Nucleus accumbens (tissue), 56 donors: ENCODE data around the gene ITPRIP.

Source experiments
- DNase-seq, 56 donors: peaks; one replicate each; lab custom pipeline; 2025; lab: John Stamatoyannopoulos, UW

The ITPRIP gene

DNA sequence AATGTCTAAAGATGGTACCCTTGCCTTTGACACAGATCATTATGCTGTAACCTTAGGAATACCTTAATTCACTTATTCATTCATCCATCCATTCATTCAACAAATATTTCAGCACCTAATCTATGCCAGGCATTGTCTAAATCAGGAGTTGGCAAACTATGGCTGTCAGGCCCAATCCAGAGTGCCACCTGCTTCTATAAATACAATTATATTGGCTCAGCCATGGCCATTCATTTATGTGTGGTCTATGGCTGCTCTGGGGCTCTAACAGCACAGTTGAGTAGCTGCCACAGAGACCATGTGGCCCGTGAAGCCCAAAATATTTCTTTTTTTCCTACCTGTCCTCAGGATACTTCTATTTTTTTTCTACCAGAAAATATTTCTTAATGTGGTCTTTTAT, 6.0 kb upstream of the ITPRIP start:
- no peak for DNase-seq

DNA sequence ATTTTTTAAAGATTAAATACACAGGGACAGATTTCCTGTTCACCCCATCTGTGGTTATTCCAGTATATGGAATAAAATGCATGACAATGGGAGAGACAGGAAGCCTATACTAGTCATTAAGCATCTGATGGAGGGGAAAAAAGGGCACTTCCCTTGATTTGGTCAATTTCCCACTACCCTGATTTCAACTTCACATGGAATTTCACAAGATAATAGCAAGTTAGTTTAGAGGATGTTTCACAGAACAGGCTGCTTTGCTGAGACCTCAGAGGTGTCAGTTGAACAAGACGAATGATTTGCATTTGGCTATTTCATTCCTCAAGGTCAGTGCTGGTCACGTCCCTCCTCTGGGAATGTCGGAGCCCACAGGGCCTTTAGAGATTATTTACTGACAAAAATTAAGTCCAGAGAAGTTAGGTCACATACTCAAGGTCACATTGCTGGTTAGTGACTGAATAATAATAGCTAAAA, 4.7 kb upstream of the ITPRIP start:
- DNase-seq = no peak

DNA sequence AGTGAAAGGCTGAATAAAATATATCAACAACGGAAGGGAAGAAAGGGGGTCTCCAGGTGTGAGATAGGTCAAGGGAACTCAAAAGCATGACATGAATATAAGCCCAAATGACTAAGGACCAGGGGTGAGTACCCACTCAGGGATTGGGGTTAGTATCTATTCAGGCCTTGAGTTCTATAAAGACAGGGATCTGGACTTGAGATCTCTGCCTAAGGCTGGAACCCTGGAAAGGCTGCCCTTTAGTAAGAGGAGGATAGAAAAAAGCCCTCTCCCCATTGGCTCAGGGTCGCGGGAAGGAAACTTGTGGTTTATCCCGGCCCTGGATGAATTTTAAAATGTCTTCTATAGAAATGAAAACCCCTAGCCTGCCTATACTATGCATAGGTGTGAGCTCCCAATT, 2.4 kb upstream of the ITPRIP start:
- DNase-seq = no peak

DNA sequence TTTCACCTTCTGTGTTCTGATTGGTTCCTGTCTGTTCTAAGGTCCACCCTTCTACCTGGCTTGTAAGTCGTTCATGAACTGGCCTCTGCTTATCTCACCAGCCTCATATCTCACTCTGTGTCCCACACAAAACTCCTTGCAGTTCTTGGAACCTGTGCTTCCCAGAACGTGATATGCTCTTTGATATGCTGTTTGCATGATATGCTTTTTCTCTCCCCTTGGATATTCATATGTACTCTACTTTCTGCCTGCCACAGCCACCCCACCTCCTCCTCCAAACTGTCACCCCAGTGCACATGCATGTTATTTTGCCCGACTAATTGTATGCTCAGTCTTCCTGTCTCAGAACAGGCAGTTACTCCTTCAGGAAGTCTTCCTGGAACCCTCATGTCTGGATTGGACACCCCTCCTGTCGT, 1.9 kb upstream of the ITPRIP start:
- DNase-seq = no peak

DNA sequence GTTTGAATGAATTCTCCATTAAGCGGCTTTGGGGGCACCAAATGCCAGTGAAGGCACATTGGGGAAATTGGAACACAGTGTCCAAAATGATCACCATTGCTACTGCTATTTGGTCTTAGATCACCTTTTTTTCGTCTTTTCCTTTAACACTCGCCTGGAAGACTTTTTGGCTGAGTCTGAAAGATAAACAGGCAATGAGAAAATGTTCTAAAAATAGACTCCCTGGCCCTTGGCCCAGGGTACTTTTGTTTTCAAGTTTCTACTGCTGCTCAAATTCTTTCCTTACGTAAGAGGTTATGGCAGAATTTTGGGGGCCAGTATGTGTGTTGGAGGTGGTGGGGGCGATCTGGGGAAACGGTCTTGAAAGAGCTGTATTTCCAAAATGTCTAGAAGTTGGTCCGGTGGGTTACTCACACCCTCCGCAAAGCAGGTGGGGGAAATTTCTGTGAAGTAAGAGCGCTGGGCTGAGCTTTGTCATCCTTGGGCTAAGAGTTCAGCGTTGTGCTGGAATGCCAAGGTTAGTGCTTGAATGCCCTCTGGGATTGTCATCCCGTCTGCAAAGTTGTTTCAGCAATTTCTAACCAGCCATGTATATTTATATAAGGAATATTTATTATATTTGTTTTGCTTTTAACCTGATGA, 1.3 kb upstream of the ITPRIP start:
- peak in 2 of 56 donors; percentile 25 to 26 for DNase-seq

DNA sequence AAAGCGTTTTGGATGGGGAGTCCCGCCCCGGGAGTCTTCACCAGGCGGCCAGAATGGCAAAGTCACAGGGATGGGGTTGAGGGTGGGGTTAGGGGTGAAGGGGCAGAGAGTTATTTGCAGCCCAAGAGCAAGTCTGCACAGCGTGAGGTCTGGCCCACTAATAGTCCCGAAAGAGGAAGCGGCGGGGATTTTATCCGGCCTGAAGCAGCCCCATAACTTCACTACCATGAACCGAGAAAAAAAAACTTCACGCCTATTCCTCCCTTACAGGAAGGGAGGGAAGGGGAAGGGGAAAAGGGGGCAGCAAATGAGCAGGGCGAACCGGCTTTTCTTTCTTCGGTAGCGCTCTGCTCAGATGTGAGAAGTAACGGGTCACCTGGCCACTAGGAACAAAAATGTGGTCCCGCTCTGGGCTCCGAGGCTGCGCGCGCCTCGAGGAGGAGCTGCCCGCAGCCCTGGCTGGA, 712 bp downstream of the ITPRIP start:
- DNase-seq = peak in 5 of 56 donors; percentile 22 to 43 (median 27)

DNA sequence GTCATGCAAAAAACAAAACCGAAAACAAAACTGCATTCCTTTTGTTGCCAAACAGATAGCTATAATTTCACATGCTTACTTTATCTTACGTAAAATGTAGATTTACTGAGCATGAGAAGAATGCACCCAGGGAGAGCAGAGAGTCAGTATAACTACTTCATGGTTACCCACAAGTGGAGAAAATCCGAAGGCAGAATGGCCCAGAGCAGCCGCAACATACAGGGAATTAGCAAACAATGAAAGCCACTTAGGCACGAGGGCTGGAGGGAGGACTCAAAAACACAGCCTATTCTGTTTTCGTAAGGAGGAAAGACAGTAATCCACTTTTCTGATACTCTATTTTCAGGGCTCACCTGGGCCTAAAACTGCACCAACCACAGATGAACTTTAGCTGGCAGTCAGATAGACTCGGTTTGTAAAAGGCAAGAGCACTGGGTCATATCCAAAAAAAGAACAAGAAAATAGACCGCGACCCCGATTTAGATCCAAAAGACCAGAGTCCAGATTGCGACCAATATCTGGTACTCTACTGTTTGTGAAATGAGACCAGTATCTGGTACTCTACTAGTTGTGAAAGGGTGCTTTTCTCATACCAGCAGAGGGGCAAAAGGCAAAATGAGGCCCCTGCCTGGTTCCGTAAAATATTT, 1.3 kb downstream of the ITPRIP start:
- DNase-seq = no peak

DNA sequence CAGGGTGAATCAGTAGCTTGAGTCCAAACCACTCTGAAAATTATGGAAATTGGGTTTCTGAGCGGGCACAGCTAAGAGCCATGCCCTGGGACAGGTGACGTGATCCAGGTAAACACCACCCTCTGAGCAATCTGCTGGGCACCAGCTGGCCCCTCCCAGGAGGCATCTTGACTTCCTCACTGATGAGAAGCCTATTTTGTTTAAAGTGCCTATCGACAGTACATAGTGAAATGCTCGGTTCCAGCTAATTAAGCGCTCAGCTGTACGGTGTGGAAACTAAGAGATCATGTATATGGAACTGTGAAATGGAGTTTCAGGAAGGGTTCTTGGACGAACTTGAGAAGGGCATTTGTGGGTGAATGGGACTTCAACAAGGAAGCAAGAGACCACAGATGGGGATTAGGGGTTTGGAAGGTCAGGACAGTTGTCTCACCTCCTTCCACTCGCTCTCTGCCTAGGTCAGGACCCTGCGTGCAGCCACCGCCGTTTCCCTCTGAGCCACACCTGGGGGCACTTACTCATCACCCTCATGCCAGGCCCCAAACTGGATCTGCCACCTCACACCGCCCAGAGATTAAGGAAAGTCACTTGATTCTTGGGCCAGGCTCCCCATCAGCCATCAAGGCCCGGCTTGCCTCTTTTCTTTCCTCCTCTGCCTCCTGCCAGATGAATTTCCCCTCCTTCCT, 3.2 kb downstream of the ITPRIP start:
- no peak for DNase-seq

DNA sequence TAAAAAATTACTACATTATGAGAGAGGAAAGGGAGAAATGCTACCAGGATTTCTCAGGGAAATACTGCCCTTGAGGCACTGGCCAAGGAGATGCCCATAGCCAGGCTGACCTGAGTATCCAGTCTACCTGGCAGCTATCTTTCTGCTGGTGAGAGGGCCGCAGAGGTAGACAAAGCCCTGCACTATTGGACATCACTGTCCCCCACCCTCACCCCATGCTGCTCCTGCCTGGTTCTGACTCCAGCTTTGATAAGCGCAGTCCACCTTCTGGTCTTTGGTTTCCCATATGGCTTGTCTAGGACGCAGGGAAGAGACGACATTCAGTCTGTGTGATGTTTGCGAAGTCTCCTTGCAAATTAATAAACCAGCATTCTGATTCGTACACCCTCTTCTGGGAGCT, 3.7 kb downstream of the ITPRIP start:
- no peak for DNase-seq

DNA sequence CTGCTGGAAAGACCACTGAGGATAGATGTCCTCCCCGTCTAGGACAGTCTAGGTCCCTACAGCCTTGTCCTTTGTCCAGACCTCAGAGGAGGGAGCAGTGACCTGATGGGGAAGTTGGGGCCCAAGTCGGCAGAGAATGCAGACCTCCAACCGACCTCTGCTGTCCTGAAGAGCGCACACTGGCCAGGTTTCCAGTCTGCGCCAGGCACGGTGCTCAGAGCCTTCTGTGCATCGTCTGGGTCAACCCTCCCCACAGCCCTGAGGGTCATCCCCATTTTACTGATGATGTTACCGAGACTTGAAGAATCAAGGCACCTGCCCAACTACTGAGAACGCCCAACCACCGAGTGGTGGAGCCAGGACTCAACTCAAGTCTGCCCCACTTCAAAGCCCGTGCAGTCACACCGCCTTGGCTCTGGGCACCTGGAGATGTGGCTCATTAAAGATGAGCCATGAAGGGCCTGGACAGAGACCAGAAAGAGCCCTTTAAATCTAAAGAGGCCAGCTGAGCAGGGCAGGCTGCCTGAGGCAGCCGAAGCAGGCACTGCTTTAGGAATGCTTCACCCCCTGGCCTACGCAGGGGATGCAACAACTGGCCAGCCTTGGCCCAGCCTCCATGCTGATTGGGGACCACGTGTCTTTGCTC, 4.4 kb downstream of the ITPRIP start:
- no peak for DNase-seq

DNA sequence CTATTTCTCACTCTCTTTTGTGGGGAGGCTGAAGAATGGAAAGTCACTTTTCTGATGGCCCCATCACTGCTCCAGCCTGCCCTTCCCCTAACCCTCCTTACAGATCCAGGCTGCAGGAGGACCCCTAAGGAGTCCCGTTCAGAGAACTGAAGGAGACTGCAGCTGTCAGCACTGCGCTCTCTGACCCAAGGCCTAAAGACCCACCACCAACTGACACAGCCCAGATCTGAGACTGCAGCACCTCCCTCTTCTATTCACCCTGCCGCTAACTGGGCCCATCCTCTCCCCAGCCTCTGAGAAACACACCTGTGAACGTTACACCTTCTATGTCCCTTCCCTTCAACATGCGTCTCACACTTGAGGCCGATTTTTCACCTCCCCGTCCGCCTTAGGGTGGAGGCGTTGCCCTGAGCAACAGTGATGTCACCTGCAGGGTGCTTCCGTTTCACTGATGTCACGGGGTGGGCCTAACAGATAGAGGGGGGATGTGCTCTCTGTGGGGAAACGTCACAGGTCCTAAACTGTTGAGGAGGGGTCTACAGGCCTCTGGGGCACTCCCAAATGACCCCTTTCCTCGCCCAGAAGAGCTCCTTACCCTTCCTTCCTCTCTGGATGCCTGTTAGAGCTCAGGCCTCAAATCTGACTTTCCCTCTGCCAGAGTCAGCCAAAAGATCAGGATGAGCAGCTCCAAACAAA, 5.1 kb downstream of the ITPRIP start:
- no peak for DNase-seq

DNA sequence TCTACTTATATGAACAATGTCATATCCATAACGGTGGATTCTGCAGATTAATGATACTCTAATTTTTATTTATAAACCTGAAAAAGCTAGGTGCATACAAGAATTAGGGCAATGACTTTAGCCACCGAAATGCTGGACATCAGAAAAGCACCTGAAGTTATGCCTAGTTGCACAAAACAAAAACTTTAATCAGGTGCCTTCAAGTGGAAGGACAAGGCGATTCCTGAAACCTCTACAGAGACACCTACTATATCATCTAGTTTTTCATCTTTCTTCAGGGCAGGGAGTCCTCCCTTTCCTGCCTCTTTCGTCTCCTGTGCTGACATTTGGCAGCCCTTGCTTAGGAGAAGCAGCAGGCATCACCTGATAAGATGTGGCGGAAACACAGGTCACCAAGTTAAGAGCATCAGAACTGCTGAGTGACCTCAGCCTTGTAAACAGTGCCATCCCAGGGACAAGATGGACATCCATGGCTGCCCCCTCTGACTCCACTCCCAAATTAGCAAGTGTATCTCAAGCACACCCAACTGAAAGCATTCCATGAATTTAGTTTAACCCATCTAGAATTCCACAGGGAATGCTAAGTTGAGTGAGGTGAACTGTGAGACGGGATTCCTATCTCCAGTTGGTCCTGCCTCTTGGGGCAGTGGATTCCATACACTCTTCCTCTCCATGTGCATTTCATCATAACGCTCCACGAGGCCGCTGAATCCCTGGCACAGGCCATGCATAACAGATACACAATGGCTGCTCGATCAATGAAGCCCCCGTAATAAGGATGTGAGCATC, 5.8 kb downstream of the ITPRIP start:
- DNase-seq = no peak

DNA sequence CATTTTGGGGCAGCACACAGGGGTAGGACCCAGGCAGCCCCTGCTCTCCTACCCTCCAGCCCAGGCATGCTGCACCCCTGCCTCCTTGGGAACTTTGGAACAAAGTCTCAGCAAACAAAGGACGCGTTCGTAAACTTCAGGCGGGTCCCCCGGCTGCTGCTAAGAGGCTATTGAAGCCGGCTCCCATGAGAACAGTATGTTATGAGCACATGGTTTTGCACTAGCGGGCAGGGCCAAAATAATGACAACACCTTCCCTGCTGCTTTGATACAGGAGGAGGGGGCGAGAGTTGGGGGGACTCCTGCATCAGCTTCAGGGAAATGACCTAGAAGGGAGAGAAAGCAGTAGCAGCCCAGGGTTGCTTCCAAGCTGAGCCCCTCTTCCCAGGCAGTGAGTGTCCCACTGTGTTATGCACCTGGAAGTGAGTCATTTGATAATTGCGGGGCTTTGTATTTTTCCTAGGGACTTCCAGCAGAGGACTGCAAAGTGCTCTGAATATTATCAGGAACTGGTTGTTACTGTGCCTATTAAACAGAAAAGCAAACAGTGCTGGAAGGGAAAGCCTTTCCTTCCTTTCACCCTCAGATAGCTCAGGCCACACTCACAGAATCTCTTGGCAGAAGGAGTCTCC, 6.9 kb downstream of the ITPRIP start:
- peak in 2 of 56 donors; percentile 16 to 18 for DNase-seq

DNA sequence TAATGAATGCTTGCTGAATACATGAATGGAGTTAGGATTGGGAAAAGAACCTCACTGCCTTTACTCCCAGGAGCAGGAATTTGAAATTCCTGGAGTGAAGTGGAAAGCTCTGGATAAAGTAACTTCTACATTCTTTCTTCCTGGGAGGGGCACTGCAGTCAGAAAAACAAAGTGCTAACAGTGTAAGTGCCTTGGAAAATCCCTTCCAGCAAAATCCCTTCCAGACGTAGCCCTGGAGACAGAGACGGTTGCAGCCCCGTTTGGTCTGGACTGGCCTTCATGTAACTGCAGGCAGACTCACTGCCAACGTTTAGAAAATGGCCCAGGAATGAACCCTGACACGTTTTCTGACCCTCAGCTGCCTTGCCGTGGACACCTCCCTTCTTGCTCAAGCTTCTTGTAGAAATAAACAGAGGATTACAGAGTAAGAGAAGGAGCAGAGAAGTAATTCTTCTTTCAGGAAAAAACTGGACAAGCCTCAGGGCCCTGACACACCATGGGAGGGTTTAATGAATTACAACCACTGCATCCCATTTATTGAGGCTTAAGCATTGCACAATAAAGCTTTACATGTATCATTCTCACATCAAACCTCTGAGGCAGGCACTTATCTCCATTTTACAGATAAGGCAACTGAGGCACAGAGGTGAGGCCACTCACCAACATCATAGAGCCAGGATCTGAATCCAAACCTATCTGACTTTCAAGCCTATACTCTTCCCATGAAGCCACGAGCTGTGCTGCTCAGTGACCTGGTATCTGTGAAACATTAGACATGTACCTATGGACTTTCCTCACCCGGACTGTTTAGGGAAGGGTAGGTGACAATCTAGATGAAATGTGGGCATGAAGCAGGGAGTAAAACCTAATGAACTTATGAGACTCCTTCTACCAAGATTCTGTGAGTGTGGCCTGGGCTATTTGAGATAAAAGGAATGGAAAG, 7.8 kb downstream of the ITPRIP start:
- peak in 1 of 56 donors; percentile 16 for DNase-seq

DNA sequence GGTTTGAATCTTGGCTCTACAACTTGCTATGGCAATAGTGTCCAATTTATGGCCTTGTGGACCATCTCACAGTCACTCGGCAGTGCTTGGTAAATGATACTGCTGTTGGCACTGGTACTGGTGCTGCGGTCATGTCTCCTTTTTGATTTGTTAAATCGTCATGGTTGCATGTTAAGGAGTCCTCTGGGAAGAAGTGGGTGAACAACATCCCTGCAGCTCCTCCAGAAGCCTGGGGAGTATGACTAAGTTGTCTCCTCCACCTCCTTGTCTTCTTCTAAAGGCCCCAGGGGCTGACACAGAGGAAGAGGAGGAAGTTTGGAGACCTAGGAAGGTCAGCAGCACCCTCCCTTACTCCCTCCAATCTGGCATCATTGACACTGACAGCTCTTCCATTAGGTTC, 8.5 kb downstream of the ITPRIP start:
- peak in 1 of 56 donors; percentile 27 for DNase-seq

DNA sequence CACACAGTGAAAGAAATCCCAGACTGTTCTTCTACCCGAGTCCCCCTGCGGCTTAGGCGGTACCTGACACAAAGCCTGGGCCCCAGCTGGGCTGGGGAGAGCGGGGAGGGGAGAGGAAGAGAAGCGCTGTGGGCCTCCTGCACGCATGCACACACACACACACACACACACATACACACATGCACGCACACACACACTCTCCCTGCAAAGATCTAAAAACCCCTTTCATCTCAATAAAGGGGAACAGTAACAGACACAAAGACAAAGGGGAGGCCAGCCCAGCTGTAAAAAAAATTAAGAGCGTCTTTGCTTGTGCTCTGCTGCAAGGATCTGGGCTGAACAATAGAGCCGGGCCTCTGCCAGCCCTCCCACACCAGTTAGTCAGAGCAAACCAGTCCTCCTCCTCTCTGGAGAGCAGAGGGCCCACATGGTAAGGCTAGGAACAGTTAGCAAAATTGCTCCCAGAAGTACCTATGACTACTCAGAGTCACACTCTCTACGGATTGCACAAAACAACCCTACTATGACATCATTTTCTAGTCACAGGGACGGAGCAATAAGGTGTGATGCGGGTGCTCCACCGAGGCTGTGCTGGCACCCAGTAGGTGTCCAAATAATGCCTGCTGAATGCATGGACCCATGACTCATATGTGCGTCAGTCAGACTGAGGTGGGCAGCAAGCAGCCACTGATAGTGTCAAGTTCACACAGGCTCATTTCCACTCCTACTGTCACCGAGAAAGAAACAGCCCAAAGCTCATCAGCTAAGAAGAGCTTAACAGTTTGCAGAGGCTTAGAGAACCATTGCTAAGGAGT, 9.2 kb downstream of the ITPRIP start:
- DNase-seq = peak in 44 of 56 donors; percentile 30 to 88 (median 62)

DNA sequence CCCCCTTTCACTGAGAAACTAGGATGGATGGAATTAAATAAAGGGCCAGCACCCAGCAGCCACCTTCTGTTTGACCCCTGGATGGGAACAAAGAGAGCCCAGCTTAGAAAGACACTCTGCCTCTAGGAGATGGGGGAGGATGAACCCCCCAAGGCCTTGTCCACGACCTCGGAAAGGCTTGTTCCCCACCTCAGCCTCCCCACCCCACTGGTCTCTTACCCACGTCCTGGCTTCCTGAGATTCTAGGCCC, 9.7 kb downstream of the ITPRIP start:
- peak in 2 of 56 donors; percentile 44 to 62 for DNase-seq
